Left cardiac atrium (tissue), 4 donors: ENCODE measurements around the gene MAML2. TPM values are rescaled to one million over a fixed set of nuclear protein-coding genes. Genes with fewer than 3 reads are reported as not detected.

Experiments
- ATAC-seq, 2 donors: fragments of 200-7000 bp; cut with Tn5 transposase; one replicate each; pipeline ENCODE4 v1.9.1; 2020; ENCODE audit warnings: mild to moderate bottlenecking in 2 of 2, moderate library complexity in 2 of 2
- DNase-seq: peaks from one replicate; pipeline ENCODE4 v3.0.0-alpha.2; 2020
- intact Hi-C, 2 donors: fragments of 100-400 bp; cut with DNase I; formaldehyde crosslinking; loops; one replicate each; pipeline versions ENCODE4 v1.14.1 to v1.15.1; 2022 to 2023
- long read RNA-seq: library from polyadenylated mRNA; unstranded; transcript quantifications from one replicate; pipeline ENCODE4 v2.0.0, GENCODE V29; 2021
- total RNA-seq, 2 donors: library from RNA; stranded (reverse); fragmentation: NEBNext Ultra II Directional; extraction: Animal tissue kit (Norgen Biotek cat#: 25700); gene quantifications; one replicate each; pipeline ENCODE4 v1.2.1, GENCODE V29; 2021
- donor health status: DM: no; HTN: yes; CAD: no.
- donor health status: DM: no; HTN: yes; CAD: no; lungs with severe emphysema.
- donor health status: DM: yes; HTN: yes; CAD: no.
- donor health status: Dilated cardiomyopathy.

Gene MAML2
- total RNA-seq, result 1 to 10 TPM; 6.8 to 9.3 TPM
- long read RNA-seq, partial matches to known transcripts, result 2 of 3 reads
- long read RNA-seq, other reads (novel, unspliced or antisense), result 0 of 3 reads

GRCh38 chr11:96342961-96343711, at the start of gene MAML2:
MAML2 (minus strand) TSS chr11:96343195; CDS start chr11:96341895, 1,300 bp downstream.
- intact Hi-C loops, result loop anchor here (2.0 to 5.0 kb wide), 5 partner anchors 36 to 496 kb away; no protein-coding TSS in a partner anchor
- DNase-seq (peak; percentile 94), ATAC-seq (peak; percentile 91 to 94)

- intact Hi-C loops, result loop anchor here in 1 of 2 donors (5.0 to 10.0 kb wide), 2 partner anchors 555 to 1327 kb away; partner anchors contain the start of gene SRSF8
- no peak for DNase-seq
- ATAC-seq, result no peak
Observed at GRCh38 chr11:96391698-96392307, 48.8 kb upstream of the MAML2 start.

DNA sequence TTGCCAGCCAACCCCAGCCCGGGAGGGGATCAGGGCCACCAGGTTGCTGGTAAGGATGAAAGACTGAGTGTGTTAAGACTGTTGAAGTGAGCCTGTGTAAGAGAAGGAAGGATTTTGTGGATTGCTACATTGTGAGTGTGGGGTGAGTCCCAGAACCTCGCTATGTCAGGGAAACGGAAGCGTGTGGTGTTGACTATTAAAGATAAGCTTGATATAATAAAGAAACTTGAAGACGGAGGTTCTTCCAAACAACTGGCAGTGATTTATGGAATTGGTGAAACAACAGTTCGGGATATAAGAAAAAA, 47.4 kb upstream of the MAML2 start:
- peak; percentile 18 for DNase-seq
- ATAC-seq, result peak; percentile 10 to 14
- intact Hi-C loops, result loop anchor here in 1 of 2 donors (5.0 to 10.0 kb wide), 2 partner anchors 553 to 1326 kb away; partner anchors contain the start of gene SRSF8

DNA sequence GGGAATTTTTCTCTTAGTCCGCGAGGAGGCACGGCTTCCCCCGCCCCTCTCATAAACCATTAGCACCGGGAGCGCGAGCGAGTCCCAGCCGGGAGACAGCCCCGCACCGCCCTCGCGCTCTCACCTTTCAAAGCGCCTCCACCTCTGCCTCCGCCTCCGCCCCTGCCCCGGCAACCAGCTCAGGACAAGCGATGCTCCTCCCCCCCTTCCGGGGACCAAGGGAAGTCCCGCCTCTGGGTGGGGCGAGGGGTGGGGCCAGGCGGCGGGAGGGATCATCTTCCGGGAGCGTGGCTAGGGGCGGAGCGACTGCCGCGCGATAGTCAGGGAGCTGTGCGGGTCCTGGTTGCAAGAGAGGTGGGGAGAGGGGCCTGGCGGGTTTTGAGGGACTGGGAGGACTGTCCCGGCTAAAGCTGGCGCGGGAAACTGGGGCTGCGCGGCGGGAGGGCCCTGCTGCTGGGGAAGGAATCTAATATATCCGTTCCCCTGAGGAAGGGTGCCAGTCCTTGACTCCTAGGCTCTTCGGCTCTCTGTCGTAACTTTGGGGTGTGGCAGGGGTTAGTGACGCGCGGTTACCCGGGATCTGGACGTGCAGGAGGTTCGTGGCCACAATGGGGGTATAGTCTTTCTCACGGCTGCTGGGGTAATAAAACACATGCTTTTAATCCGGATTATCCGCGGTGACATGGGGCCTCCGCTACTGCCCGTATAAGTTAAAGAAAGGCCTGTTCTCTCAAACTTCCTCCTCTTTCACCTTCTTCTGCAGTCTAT, 46.9 kb upstream of the MAML2 start, which contains the start of the genes CCDC82 and JRKL:
CCDC82 (minus strand) TSS at position 193 of the 768 bp plus-strand sequence. CDS start 5,165 bp downstream, outside the sequence.
JRKL (plus strand) TSS at position 294 of the 768 bp plus-strand sequence. CDS start 637 bp downstream, outside the sequence.
- intact Hi-C loops, result loop anchor here in 1 of 2 donors (5.0 to 10.0 kb wide), 2 partner anchors 553 to 1325 kb away; partner anchors contain the start of gene SRSF8
- ATAC-seq (peak; percentile 100), DNase-seq (peak; percentile 96)

GRCh38 chr11:96388891-96389719, 46.1 kb upstream of the MAML2 start:
- intact Hi-C loops, result no loop called here
- DNase-seq (no peak), ATAC-seq (peak; percentile 50 to 65)

DNA sequence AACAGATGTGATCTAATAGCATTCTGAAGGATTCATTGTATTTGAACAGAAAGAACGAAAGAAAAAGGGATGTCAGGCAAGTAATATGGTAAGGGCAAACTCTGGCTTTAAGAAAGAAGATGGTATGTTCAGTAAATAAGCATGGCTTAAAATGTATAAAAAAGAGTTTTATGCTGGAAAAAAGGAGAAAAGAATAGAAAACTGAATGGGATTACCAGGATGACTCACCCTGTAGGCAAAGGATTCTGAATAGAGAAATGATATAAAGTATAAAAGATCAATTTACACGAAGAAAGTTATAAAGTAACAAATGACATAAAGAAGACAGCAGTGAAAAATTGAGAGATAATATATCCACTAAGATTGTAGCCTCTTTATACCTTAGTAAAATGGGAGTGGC, 42.2 kb upstream of the MAML2 start:
- ATAC-seq (no peak), DNase-seq (no peak)
- intact Hi-C loops, result no loop called here

- no peak for DNase-seq
- ATAC-seq, result no peak
- intact Hi-C loops, result no loop called here
Observed at GRCh38 chr11:96384156-96384555, 41.2 kb upstream of the MAML2 start.

- ATAC-seq (no peak), DNase-seq (no peak)
Observed at GRCh38 chr11:96376796-96377195, 33.8 kb upstream of the MAML2 start.

DNA sequence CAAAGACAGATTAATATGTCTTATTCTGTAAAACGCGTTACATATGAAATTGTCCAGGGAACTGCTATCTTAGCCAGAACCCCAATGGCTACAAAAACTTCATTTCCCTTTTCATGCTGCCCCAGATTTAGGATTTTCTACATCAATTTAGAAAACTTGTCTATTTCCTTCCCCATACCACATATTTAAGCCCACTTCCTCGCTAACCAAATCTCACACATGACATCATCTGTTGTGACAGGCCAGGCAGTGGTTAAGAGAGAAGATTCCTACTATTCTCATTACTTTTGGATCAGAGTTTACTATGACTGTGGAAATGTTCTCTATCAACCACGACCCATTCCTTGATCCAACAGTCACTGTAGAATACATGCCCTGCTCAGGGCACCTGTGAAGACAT, 30.8 kb upstream of the MAML2 start:
- intact Hi-C loops, result no loop called here

More at GRCh38 chr11:96376796-96377195, 33.8 kb upstream of the MAML2 start:
- intact Hi-C loops, result no loop called here

DNA sequence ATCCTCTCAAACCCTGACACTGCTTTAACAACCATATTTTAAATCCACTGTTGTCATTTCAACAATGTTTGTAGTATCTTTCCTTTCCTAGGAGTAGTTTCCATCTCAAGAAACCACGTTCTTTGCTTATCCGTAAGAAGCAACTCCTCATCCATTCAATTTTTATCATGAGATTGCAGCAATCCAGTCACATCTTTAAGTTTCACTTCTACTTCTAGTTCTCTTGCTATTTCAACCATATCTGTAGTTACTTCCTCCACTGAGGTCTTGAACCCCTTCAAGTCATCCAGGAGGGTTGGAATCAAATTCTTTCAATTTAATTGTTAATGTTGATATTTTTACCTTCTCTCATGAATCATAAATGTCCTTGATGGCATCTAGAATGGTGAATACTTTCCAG, 24.3 kb upstream of the MAML2 start:
- intact Hi-C loops, result no loop called here
- DNase-seq (no peak), ATAC-seq (no peak)

More for the DNA sequence above, 30.8 kb upstream of the MAML2 start:
- no peak for DNase-seq
- no peak for ATAC-seq

DNA sequence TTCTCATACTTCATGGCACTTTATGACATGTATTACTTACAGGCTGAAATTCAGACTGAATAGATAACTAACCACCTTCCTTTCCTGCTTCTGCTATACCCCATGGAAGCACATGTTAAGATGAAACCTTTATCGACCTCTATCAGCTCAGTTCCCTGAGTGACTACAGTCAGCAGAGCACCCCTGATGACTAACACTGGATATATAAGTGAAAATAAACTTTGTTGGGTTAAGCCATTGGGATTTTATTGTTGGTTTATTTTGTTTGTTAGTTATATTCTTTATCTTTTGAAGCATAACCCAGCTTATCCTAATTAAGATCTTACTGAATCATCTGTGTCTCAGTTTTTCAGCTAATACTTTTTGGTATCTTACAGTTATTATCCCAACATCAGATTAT, 23.0 kb upstream of the MAML2 start:
- intact Hi-C loops, result no loop called here
- DNase-seq (no peak), ATAC-seq (no peak)

DNA sequence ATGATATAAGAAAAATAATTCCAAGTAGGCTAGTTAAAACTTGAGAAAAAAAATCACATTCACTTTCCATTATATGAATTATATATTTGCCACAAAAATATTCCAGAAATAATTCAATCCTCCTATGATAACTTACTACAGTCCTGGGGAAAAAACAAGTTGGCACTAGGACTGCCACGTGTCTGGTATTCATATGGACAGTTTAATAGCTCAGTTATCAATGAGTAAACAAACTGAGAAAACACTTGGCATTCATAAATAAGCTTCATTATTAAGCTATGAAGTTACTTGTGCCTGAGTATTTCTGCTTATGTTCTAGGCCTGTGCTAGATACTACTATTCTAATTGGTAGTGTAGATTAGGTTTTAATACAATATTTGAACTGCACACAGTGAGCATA, 22.5 kb upstream of the MAML2 start:
- no peak for DNase-seq
- no peak for ATAC-seq
- intact Hi-C loops, result no loop called here

- ATAC-seq, result peak in 1 of 2 donors; percentile 70
- intact Hi-C loops, result no loop called here
- DNase-seq, result no peak
Observed at GRCh38 chr11:96361778-96362177, 18.8 kb upstream of the MAML2 start.

- ATAC-seq (no peak), DNase-seq (no peak)
- intact Hi-C loops, result no loop called here
Observed at GRCh38 chr11:96358321-96358720, 15.3 kb upstream of the MAML2 start.

DNA sequence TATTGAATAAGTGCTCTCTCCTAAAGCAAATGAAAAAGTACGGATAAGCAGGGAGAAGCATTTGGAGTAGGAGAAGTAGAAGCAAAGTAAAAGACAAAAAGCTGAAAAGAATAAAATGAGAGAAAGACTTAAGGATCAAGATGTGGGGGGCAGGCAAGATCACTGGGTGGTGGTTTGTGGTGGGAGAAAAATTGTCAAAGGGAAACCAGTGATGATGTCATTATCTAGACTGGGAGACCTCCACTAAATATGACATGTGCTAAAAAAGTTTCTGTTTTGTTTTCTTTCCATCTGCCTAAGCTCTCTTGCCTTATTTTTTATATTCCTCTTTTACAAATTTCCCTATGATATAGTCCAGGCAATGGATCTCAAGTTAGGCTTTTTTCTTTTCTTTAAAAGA, 14.8 kb upstream of the MAML2 start:
- ATAC-seq, result no peak
- DNase-seq, result no peak
- intact Hi-C loops, result no loop called here

DNA sequence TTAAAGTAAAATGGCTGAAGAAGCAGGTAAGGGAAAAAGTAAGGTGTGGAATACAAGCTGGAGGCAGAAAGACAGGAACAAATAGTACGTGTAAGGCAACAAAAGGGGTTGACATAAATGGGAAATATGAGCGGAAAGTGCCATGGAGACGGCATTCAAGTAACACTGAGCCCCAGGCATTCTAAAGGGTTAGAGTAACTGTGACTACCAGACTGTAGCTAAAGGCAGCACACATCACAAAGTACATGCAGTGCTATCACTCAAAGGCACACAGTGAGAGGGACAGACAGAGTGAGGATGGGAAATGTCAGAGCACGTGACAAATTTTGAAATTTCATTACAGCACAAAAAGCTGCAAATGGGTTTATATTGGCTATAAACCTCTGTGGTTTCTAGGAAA, 13.9 kb upstream of the MAML2 start:
- ATAC-seq, result no peak
- intact Hi-C loops, result no loop called here
- no peak for DNase-seq

DNA sequence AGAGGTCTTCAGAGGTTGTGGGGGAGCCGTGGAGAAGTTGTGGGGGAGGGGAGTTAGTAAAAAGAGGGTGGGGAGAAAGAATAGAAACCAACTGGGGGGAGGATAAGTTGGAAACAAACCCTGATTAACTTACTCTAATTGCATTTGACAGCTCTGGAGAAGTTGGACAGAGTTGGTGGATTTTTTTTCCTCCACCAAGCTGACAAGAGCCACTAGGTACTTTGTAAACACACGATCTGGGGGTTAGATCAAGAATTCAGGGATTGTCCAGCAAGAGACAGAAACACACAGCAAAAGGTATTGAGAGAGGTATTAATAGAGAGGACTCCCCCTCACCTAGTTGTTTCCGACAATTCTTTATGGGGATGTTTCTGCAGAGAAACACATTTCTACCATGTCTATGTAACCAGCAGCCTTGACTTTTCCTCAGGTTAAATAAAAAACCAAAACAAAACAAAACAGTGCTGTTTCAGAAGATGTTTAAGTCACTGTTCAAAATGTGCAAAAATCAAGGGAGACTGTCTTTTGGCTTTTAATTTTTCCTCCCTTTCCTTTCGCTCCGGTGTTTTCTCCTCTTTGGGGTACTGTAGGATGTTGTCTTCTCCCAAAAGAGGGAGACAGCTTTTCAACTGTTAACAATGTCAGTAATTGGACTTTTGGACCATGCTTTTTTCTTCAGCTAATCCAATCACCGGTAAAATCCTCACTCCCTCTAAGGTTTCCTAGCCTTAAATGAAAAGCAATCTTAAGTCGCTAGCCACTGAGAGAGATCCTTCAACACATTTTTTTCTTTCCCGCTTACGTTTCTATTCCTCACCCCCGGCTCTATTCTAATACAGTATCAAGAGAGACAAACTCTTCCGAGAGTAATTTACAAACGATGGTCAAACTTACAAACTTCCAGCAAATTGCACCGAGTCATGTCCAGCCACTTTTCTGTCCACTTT, 708 bp downstream of the MAML2 start:
- no peak for DNase-seq
- peak; percentile 1 to 4 for ATAC-seq
- intact Hi-C loops, result loop anchor here (2.0 to 5.0 kb wide), 5 partner anchors 35 to 495 kb away; no protein-coding TSS in a partner anchor
